ENCODE data around the gene ONECUT3. TPM values are rescaled to one million over a fixed set of nuclear protein-coding genes. Genes with fewer than 3 reads are reported as not detected.
"Not testable (repeated sequence)": the region's sequence is repeated elsewhere in the genome, so short reads cannot be mapped to it uniquely, and the experiment has no call there.

The ONECUT3 gene
- polyA plus RNA-seq, 3 donors, result 0.04 to 0.08 TPM; not detected in 1

DNA sequence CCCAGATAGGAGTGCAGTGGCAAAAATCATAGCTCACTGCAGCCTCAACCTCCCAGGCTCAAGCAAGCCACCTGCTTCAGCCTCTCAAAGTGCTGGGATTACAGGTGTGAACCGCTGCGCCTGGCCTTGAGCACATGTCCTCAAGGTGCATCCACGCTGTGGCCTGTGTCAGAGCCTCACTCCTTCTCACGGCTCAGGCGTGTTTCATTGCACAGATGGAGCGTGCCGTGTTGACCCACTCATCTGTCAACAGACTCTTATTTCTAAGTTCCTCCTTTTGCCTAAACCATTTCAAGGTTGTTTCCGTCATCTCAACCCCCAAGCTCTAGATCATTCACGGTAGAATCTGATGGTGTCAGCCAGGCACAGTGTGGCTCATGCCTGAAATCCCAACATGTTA, 30.6 kb downstream of the ONECUT3 start:
- DNase-seq (ENCODE audit: extremely low read depth in 1 of 11, low read depth in 9 of 11, low spot score in 4 of 11), result no peak

GRCh38 chr19:1785310-1785709, 32.0 kb downstream of the ONECUT3 start:
- DNase-seq (ENCODE audit: extremely low read depth in 1 of 11, low read depth in 9 of 11, low spot score in 4 of 11), result no peak

GRCh38 chr19:1786668-1787067, 33.4 kb downstream of the ONECUT3 start:
- DNase-seq (ENCODE audit: extremely low read depth in 1 of 11, low read depth in 9 of 11, low spot score in 4 of 11), result no peak

DNA sequence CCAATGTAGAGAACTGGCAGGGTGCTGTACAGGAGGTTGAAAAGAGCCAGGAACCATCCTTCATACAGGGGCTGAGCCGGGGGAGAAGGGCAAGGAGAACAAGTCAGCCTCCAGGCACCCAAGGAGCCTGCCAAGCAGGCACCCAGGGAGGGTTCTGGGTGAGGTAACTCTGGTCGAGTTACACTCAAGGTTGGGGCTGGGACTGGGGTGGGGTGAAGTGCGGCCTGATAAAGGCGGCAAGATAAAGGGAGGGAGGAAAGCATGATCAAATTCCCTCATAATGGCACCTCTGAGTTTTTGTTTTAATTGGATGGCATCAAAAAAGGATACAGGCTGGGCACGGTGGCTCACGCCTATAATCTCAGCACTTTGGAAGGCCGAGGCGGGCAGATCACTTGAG, 33.8 kb downstream of the ONECUT3 start:
- DNase-seq (ENCODE audit: extremely low read depth in 1 of 11, low read depth in 9 of 11, low spot score in 4 of 11), result no peak

- no peak for DNase-seq (ENCODE audit: extremely low read depth in 1 of 11, low read depth in 9 of 11, low spot score in 4 of 11)
Measured at GRCh38 chr19:1789261-1790041, 36.1 kb downstream of the ONECUT3 start.

GRCh38 chr19:1790054-1790792, 36.9 kb downstream of the ONECUT3 start:
- DNase-seq (ENCODE audit: extremely low read depth in 1 of 11, low read depth in 9 of 11, low spot score in 4 of 11), result no peak

DNA sequence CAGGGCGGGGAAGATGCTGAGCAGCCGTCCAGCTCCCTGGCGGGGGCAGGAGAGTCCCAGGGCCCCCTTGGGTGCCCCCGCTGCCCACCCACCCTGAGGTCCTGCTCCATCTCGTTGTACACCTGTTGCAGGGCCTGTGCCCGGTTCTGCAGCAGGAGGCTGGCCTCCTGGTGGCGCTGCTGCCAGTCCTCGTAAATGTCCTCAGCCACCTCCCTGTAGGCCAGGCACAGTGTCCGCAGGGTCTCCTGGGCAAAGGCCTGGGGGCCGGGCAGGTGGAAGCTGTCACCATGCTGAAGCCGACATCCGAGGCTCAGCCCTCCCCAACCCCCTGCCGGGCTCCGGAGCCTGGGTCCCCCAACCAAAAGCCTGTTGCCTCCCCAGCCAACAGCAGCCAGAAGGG, 38.6 kb downstream of the ONECUT3 start:
- no peak for DNase-seq (ENCODE audit: extremely low read depth in 1 of 11, low read depth in 9 of 11, low spot score in 4 of 11)

GRCh38 chr19:1794424-1795172, 41.3 kb downstream of the ONECUT3 start:
- no peak for DNase-seq (ENCODE audit: extremely low read depth in 1 of 11, low read depth in 9 of 11, low spot score in 4 of 11)

GRCh38 chr19:1796395-1797142, 43.3 kb downstream of the ONECUT3 start:
- no peak for DNase-seq (ENCODE audit: extremely low read depth in 1 of 11, low read depth in 9 of 11, low spot score in 4 of 11)

DNA sequence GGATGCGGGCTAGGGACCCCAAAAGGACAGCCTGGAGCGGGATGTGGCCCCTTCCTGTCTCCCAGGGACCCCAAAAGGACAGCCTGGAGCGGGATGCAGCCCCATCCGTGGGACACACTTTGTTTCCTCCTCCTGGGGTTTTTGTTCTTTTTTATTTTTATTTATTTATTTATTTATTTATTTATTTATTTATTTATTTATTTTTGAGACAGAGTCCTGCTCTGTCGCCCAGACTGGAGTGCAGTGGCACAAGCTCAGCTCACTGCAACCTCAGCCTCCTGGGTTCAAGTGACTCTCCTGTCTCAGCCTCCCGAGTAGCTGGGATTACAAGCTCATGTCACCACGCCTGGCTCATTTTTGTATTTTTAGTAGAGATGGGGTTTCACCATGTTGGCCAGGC, 44.0 kb downstream of the ONECUT3 start:
- not testable (repeated sequence) for DNase-seq (ENCODE audit: extremely low read depth in 1 of 11, low read depth in 9 of 11, low spot score in 4 of 11)

DNA sequence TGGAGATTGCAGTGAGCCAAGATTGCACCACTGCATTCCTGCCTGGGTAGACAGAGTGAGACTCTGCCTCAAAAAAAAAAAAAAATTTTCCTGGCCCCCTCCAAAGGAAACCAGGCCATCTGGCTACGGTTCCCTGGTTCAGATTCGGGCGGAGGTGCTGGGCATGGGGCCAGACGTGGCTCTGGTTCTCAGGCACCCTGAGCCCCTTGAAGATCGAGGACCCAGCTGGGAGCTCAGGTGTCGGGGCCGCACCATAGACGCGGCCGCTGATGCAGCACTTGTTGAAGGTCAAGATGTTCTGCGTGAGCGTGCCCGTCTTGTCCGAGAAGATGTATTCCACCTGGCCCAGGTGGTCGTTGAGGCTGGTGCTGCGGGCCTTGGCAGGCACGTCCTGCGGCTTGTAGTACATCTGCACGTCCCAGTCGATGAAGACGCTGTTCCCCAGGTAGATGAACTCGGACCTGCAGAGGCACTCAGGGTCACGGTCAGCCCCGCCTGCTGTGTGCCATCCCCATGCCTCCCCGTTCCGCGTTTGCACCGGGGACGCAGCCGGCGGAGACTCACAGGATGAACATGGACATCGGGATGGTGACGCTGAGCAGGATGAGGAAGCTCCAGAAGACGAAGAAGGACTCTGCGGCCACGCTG, 46.5 kb downstream of the ONECUT3 start:
- DNase-seq (ENCODE audit: extremely low read depth in 1 of 11, low read depth in 9 of 11, low spot score in 4 of 11), result no peak

DNA sequence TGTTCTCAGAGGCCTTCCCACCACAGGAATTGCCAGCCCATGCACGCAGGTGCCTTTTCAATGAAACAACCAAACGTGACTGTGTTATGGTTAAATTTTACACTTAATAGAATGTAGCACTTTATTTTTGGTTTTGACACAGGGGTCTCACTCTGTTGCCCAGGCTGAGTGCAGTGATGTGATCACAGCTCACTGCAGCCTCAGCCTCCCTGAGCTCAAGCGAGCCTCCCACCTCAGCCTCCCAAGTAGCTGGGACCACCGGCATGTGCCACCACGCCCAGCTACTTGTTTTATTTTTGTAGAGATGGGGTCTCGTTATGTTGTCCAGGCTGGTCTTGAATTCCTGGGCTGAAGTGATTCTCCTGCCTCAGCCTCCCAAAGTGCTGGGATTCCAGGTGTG, 51.6 kb downstream of the ONECUT3 start:
- DNase-seq (ENCODE audit: extremely low read depth in 1 of 11, low read depth in 9 of 11, low spot score in 4 of 11), result no peak

GRCh38 chr19:1805401-1806183, 52.3 kb downstream of the ONECUT3 start:
- no peak for DNase-seq (ENCODE audit: extremely low read depth in 1 of 11, low read depth in 9 of 11, low spot score in 4 of 11)

GRCh38 chr19:1806184-1807029, 53.1 kb downstream of the ONECUT3 start:
- no peak for DNase-seq (ENCODE audit: extremely low read depth in 1 of 11, low read depth in 9 of 11, low spot score in 4 of 11)

- DNase-seq (ENCODE audit: extremely low read depth in 1 of 11, low read depth in 9 of 11, low spot score in 4 of 11), result no peak
Measured at GRCh38 chr19:1807030-1807694, 53.9 kb downstream of the ONECUT3 start.

- DNase-seq (ENCODE audit: extremely low read depth in 1 of 11, low read depth in 9 of 11, low spot score in 4 of 11), result no peak
Measured at GRCh38 chr19:1807695-1808394, 54.5 kb downstream of the ONECUT3 start.

Data from renal cortex interstitium (tissue), 11 donors.